IPS-18c (cell line): Measurements from ENCODE around the gene FAM229A.

ENCODE experiments used
- H3K4me3 ChIP-seq: 2 replicates; pipeline ENCODE4 v1.7.0; 2013; ENCODE audit warnings: low read depth, mild to moderate bottlenecking, low read length, moderate library complexity; ENCODE audit not compliant: insufficient read depth
- H3K9me3 ChIP-seq: one replicate; pipeline ENCODE4 v1.6.1; 2013; ENCODE audit warnings: mild to moderate bottlenecking, low read length, moderate library complexity; ENCODE audit not compliant: control insufficient read depth, insufficient read depth

FAM229A gene

GRCh38 chr1:32336963-32337675 lies 25.2 kb downstream of the FAM229A start:
- H3K4me3 ChIP-seq, result no peak overlapping the region

DNA sequence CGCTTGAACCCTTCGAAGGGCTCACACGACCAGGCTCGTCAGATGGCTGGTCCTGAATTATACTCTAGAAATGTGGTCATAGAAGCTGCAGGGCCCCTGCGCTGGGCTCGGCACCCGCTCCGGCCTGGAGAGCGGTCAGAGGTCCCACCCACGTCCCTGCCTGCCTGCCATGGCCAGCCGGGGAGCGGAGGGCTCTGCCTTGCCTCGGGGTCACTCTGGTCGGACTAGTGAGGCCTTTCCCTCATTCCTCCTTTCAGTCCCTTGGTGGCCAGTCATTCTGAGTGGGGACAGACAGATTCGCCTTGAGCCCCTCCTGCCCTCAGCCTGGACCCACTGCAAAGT lies 25.7 kb downstream of the FAM229A start:
- Histone ChIP-seq H3K9me3 (no peaks in the 10 kb centered on the region), H3K4me3 (peak overlapping the region; percentile 86)

More at GRCh38 chr1:32336963-32337675, 25.2 kb downstream of the FAM229A start:
- no peaks in the 10 kb centered on the region for H3K9me3 ChIP-seq

GRCh38 chr1:32335790-32336590 lies 26.3 kb downstream of the FAM229A start, which contains the start of gene MARCKSL1:
Gene MARCKSL1, minus strand, starts transcription at chr1:32336233. Its CDS starts 200 bp downstream, at chr1:32336033.
- peak within 1 kb of the TSS; percentile 86 for H3K4me3 ChIP-seq
- no peaks in the 10 kb centered on the region for H3K9me3 ChIP-seq

- peak overlapping the region; percentile 86 for H3K4me3 ChIP-seq
- no peaks in the 10 kb centered on the region for H3K9me3 ChIP-seq
These were observed 26.8 kb downstream of the FAM229A start for GRCh38 chr1:32335535-32335789.

- Histone ChIP-seq H3K4me3 (peak overlapping the region; percentile 86), H3K9me3 (no peaks in the 10 kb centered on the region)
These were observed 27.3 kb downstream of the FAM229A start for GRCh38 chr1:32334864-32335534.

GRCh38 chr1:32334274-32334861 lies 27.9 kb downstream of the FAM229A start:
- Histone ChIP-seq H3K4me3 (peak overlapping the region; percentile 86), H3K9me3 (no peaks in the 10 kb centered on the region)

DNA sequence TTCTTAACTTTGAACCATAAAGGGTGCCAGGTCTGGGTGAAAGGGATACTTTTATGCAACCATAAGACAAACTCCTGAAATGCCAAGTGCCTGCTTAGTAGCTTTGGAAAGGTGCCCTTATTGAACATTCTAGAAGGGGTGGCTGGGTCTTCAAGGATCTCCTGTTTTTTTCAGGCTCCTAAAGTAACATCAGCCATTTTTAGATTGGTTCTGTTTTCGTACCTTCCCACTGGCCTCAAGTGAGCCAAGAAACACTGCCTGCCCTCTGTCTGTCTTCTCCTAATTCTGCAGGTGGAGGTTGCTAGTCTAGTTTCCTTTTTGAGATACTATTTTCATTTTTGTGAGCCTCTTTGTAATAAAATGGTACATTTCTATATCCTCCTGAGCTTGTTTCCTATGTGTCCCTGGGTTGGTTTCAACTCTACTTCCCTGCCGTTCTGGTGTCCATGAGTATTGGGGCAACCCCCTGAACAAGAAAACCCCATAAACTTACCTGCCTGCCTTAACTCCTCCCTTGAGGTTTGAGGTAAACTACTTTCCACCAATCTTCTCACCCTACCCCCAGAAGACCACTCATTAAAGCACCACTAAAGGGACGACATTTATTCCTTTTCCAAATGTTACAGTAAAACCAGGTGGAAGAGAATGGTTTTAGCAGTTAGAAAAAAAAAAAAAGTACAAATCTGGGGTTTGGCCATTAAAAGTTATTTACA lies 28.9 kb downstream of the FAM229A start:
- no peak overlapping the region; the same call in 1 of the 2 replicates for H3K4me3 ChIP-seq
- no peaks in the 10 kb centered on the region for H3K9me3 ChIP-seq

DNA sequence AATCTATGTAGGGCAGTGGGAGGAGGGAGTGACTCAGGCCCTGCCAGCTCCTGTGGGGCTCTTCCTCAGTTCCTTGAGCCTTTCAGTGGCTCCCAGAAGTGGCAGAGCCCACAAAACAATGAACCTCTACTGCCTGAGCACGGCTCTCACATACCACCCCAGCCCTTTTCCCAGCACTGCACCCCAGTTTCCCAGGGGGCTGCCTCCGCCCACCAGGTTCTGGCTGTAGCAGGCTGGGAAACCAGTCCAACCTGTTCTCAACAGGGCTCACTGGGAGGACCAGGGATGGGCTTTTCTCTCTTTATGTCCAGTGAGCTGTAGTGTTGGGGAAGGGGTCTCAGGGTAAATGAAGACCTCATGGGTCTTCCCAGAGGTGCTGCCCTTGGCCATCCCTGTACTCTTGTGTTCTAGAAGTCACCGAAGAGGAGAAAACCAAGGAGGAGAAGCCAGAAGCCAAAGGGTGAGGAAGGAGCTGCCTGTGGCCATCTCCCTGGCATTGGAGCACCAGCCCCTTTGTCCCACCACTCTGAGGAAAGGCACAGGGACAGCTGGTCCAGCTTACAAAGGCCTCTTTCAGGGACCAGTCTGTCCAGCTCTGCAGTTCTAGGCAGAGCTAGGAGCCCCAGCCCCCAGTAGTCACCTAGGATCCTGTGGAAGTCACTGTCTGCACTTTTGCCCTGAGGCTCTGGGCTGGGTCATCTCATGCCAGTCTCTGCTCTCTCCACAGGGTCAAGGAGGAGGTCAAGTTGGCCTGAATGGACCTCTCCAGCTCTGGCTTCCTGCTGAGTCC lies 29.8 kb downstream of the FAM229A start:
- Histone ChIP-seq H3K4me3 (no peak overlapping the region), H3K9me3 (no peaks in the 10 kb centered on the region)

GRCh38 chr1:32331549-32331948 lies 30.7 kb downstream of the FAM229A start:
- no peak overlapping the region for H3K4me3 ChIP-seq
- no peaks in the 10 kb centered on the region for H3K9me3 ChIP-seq

DNA sequence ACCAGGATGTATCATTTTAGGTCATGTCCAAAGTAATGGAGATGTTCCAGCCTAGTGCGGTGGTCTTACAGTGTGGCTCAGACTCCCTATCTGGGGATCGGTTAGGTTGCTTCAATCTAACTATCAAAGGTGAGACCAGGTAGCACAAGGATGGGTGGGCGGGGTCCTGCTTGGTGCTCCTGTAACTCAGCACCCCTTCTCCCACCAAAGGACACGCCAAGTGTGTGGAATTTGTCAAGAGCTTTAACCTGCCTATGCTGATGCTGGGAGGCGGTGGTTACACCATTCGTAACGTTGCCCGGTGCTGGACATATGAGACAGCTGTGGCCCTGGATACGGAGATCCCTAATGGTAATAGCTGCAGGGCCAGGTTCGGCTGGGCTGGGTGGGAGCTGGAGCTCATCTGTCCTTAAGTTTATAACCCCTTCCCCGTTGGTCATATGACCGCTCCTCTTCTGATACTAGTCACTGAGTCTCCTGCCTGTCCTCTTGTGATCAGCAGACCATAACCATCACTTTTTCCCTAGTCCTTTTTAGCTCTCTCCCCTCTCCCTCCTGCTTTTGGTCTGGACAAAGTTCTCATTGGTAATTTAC lies 31.6 kb downstream of the FAM229A start:
- Histone ChIP-seq H3K9me3 (no peaks in the 10 kb centered on the region), H3K4me3 (no peak overlapping the region)

- no peak overlapping the region for H3K4me3 ChIP-seq
- no peaks in the 10 kb centered on the region for H3K9me3 ChIP-seq
These were observed 32.3 kb downstream of the FAM229A start for GRCh38 chr1:32329931-32330466.

DNA sequence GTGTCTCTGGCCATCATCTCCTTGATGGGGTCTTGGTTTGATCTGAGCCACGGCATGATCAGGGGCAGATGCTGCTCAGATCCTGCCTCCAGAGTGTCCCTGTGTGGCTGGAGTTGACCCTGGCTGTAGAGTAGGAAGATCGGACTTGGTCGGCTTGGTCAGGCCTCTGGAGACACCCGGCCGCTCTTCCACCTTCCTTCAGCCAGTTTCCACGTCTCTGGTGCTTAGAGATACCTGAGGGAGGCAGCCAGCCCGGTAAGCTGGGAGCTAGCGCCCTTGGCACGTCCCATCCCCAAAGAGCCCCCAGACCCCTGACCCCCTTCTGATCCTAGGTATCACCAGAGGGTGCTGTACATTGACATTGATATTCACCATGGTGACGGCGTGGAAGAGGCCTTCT lies 35.1 kb downstream of the FAM229A start:
- Histone ChIP-seq H3K9me3 (no peaks in the 10 kb centered on the region), H3K4me3 (no peak overlapping the region)

- Histone ChIP-seq H3K9me3 (no peaks in the 10 kb centered on the region), H3K4me3 (no peak overlapping the region)
These were observed 40.5 kb downstream of the FAM229A start for GRCh38 chr1:32321712-32322291.

DNA sequence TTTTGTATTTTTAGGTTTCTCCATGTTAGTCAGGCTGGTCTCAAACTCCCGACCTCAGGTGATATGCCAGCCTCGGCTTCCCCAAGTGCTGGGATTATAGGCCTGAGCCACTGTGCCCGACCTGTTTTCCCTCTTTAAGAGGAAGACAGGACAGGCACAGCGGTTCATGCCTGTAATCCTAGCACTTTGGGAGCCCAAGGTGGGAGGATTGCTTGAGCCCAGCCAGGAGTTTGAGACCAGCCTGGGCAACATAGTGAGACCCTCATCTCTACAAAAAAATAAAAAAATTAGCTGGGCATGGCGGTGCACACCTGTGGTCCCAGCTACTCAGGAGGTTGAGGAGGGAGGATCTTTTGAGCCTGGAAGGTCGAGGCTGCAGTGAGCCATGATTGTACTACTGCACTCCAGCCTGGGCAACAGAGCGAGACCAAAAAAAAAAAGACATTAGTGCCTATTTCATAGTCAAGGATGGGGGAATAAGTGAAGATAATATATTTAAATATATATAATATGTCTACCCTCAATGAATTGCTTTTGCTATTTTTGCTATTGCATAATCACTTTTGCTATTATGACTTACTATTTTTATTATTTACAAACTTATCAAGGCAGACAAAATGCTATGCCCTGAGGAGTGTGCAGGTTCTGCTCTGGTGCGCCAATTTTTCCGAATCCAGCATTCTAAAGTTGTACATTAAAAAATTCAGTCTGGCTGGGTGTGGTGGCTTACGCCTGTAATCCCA lies 44.0 kb downstream of the FAM229A start:
- H3K9me3 ChIP-seq, result no peaks in the 10 kb centered on the region
- H3K4me3 ChIP-seq, result no peak overlapping the region

- no peaks in the 10 kb centered on the region for H3K9me3 ChIP-seq
- H3K4me3 ChIP-seq, result no peak overlapping the region
These were observed 45.4 kb downstream of the FAM229A start for GRCh38 chr1:32316903-32317277.
